ENCODE data around the gene LIN28B.

Gene LIN28B

DNA sequence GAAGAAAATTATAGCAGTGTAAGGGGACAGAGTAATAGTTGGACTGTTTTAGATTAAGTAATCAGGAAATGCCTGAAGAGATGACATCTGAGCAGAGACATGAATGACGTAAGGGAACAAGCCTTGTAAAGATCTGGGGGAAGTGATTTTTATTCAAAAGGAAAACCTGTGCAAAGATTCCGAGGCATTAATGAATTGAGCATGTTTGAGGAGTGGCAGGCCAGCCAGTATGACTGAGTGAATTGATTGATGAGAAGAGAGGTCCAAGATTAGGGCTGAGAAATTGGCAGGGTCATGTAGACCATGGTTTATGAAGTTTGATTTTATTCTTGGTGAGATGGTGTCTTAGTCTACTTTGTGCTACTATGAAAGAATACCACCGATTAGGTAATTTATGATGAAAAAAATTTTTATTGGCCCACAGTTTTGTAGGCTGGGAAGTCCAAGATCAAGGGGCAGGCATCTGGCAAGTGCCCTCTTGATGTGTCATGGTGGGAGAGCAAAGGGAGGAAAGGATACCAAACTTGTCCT is 95.1 kb downstream of the LIN28B start:
- DNase-seq (ENCODE audit: insufficient read length, low spot score): no peak
- FAIRE-seq: no peak
- TF ChIP-seq, protein P1, sequence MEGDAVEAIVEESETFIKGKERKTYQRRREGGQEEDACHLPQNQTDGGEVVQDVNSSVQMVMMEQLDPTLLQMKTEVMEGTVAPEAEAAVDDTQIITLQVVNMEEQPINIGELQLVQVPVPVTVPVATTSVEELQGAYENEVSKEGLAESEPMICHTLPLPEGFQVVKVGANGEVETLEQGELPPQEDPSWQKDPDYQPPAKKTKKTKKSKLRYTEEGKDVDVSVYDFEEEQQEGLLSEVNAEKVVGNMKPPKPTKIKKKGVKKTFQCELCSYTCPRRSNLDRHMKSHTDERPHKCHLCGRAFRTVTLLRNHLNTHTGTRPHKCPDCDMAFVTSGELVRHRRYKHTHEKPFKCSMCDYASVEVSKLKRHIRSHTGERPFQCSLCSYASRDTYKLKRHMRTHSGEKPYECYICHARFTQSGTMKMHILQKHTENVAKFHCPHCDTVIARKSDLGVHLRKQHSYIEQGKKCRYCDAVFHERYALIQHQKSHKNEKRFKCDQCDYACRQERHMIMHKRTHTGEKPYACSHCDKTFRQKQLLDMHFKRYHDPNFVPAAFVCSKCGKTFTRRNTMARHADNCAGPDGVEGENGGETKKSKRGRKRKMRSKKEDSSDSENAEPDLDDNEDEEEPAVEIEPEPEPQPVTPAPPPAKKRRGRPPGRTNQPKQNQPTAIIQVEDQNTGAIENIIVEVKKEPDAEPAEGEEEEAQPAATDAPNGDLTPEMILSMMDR (IDR thresholded peaks at IDR 0.05; ENCODE audit: insufficient read depth, missing control alignments): no peak

- DNase-seq (ENCODE audit: insufficient read length, low spot score): no peak
- TF ChIP-seq, protein P1 (IDR thresholded peaks at IDR 0.05; ENCODE audit: insufficient read depth, missing control alignments): no peak
- FAIRE-seq: no peak
Measured at GRCh38 chr6:105056646-105057045, 99.7 kb downstream of the LIN28B start.

- FAIRE-seq (no peak), DNase-seq (ENCODE audit: insufficient read length, low spot score) (no peak)
- TF ChIP-seq, protein P1 (IDR thresholded peaks at IDR 0.05; ENCODE audit: insufficient read depth, missing control alignments): no peak
Measured at GRCh38 chr6:105057160-105057559, 100.3 kb downstream of the LIN28B start.

DNA sequence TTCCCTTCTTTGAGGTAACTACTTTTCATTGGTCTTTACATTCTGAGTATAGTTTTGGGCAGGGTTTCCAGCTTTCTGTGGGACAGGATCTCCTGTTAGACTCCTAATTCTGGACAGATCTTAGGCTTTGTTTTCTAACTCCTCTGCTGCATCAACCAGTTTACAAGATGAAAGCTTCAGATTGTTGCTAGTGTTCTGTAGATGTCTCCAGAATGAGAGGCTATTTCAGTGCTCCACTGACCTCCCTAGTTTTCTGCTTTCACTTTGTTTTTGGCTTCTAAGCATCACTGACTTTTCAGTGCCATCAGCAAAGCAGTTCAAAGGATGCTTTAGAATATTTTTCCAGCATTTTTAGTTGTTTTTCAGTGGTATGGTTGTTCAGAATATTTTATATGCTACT is 101.4 kb downstream of the LIN28B start:
- FAIRE-seq: no peak

GRCh38 chr6:105058846-105059245 is 101.9 kb downstream of the LIN28B start:
- TF ChIP-seq, protein P1 (IDR thresholded peaks at IDR 0.05; ENCODE audit: insufficient read depth, missing control alignments): no peak
- no peak for DNase-seq (ENCODE audit: insufficient read length, low spot score)
- no peak for FAIRE-seq

More for the DNA sequence above, 101.4 kb downstream of the LIN28B start:
- no peak for DNase-seq (ENCODE audit: insufficient read length, low spot score)
- TF ChIP-seq, protein P1 (IDR thresholded peaks at IDR 0.05; ENCODE audit: insufficient read depth, missing control alignments): no peak

DNA sequence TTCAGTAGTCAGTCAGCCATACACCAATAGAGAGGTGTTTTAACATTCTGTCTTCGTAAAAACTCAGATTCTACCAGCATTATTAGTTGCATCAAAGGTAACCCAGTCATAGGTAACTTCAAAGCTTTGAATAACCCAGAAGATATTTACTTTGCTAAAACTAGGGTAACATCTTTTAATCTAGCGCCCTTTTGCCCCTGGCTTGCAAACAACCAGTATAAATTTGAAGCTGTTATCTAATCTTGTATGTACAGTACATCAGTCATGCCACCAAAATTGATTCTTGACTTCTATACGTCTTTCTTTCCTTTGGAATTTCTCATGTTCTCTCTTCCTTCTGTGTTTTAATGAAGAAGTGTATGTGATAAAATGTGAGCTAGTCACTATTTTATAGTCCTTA is 109.3 kb downstream of the LIN28B start:
- TF ChIP-seq, protein P1 (IDR thresholded peaks at IDR 0.05; ENCODE audit: insufficient read depth, missing control alignments): no peak
- DNase-seq (ENCODE audit: insufficient read length, low spot score) (no peak), FAIRE-seq (no peak)

DNA sequence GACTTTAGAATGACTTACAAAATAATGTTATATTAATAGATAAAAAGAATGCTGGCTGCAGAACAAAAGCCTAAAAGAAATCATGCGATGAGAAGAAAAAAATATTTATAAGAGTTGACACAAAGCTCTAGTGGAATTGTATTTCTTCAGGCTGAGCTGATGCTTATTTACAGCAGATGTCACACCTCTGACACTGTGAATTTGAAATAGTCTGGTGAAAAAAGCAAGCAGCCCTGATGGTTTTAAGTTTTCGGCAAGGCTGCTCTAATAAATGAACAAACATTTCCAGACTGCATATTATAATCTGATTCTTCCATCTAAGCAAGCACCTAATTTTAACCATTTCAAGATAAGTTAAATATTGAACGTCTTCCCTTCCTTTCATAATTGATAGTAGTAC is 109.9 kb downstream of the LIN28B start:
- FAIRE-seq: no peak

More for the DNA sequence above, 109.9 kb downstream of the LIN28B start:
- TF ChIP-seq, protein P1 (IDR thresholded peaks at IDR 0.05; ENCODE audit: insufficient read depth, missing control alignments): no peak
- DNase-seq (ENCODE audit: insufficient read length, low spot score): no peak

Data from D721Med (cell line).